Neural progenitor cell (in vitro differentiated cells): Measurements from ENCODE around the gene TRMT1. TPM values are rescaled to one million over a fixed set of nuclear protein-coding genes. Genes with fewer than 3 reads are reported as not detected.

Experiments
- DNase-seq: peaks from one replicate; pipeline ENCODE4 v3.0.0-alpha.2; 2016; ENCODE audit warnings: low spot score
- H2AFZ ChIP-seq: fragments of 200-600 bp; sonication (generic); replicated peaks from 2 replicates; pipeline ENCODE4 v1.6.1; 2016; ENCODE audit warnings: antibody characterized with exemption
- H3F3A ChIP-seq: fragments of 200-600 bp; sonication (generic); 2 replicates; pipeline ENCODE4 v1.6.1; 2016; ENCODE audit warnings: antibody characterized with exemption, low read depth
- H3K27ac ChIP-seq: fragments of 200-600 bp; sonication (generic); 2 replicates; pipeline ENCODE4 v1.5.1; 2016; ENCODE audit warnings: mild to moderate bottlenecking
- H3K27me3 ChIP-seq: fragments of 200-600 bp; sonication (generic); 2 replicates; pipeline ENCODE4 v1.6.1; 2016; ENCODE audit warnings: mild to moderate bottlenecking, moderate library complexity
- H3K36me3 ChIP-seq: fragments of 200-600 bp; sonication (generic); 2 replicates; pipeline ENCODE4 v1.5.1; 2016
- H3K4me1 ChIP-seq: fragments of 200-600 bp; sonication (generic); 2 replicates; pipeline ENCODE4 v1.6.1; 2016; ENCODE audit warnings: mixed run types
- H3K4me2 ChIP-seq: fragments of 200-600 bp; sonication (generic); 2 replicates; pipeline ENCODE4 v1.6.1; 2016
- H3K4me3 ChIP-seq: fragments of 200-600 bp; sonication (generic); 2 replicates; pipeline ENCODE4 v1.5.1; 2016
- H3K79me2 ChIP-seq: fragments of 200-600 bp; sonication (generic); 2 replicates; pipeline ENCODE4 v1.6.1; 2016; ENCODE audit warnings: low read depth
- H3K9ac ChIP-seq: fragments of 200-600 bp; sonication (generic); 2 replicates; pipeline ENCODE4 v1.6.1; 2016
- H3K9me3 ChIP-seq: fragments of 200-600 bp; sonication (generic); 2 replicates; pipeline ENCODE4 v1.5.1; 2016; ENCODE audit warnings: low read depth
- H4K20me1 ChIP-seq: fragments of 200-600 bp; sonication (generic); 2 replicates; pipeline ENCODE4 v1.6.1; 2016; ENCODE audit warnings: low read depth
- H3K27ac Mint-ChIP-seq: 3 replicates; pipeline ENCODE4 v1.8.0; 2021; ENCODE audit warnings: mixed read lengths
- H3K27me3 Mint-ChIP-seq: 2 replicates; pipeline ENCODE4 v1.8.0; 2022; ENCODE audit warnings: low read depth, mild to moderate bottlenecking, inconsistent platforms, moderate library complexity, mixed read lengths; ENCODE audit not compliant: insufficient read depth
- H3K36me3 Mint-ChIP-seq: 3 replicates; pipeline ENCODE4 v1.8.0; 2021; ENCODE audit warnings: mixed read lengths
- H3K4me1 Mint-ChIP-seq: 3 replicates; pipeline ENCODE4 v1.8.0; 2021; ENCODE audit warnings: mixed read lengths
- H3K4me3 Mint-ChIP-seq: 3 replicates; pipeline ENCODE4 v1.8.0; 2021; ENCODE audit warnings: mild to moderate bottlenecking, moderate library complexity, mixed read lengths
- H3K9me3 Mint-ChIP-seq: 3 replicates; pipeline ENCODE4 v1.8.0; 2020; ENCODE audit warnings: mixed read lengths
- CTCF ChIP-seq: fragments of 200-600 bp; sonication (generic); IDR thresholded peaks from 2 replicates; pipeline ENCODE4 v1.5.1; 2017; ENCODE audit warnings: antibody characterized with exemption, mild to moderate bottlenecking
- EZH2 ChIP-seq: fragments of 200-600 bp; sonication (generic); IDR thresholded peaks from 2 replicates; pipeline ENCODE4 v1.6.1; 2017; ENCODE audit warnings: antibody characterized with exemption, mild to moderate bottlenecking, moderate library complexity
- EZH2phosphoT487 ChIP-seq: fragments of 200-600 bp; sonication (generic); IDR thresholded peaks from 2 replicates; pipeline ENCODE4 v1.6.1; 2017; ENCODE audit warnings: antibody characterized with exemption
- total RNA-seq: library from RNA; depleted of rRNA; stranded (reverse); fragments of >200 nt; gene quantifications from 2 replicates; pipeline ENCODE4 v1.2.3, GENCODE V29; 2015; ENCODE audit warnings: low replicate concordance

Gene TRMT1
- total RNA-seq, 1 donor from 2014 or later, result 30.2 TPM

GRCh38 chr19:13092158-13092543 lies 24.4 kb downstream of the TRMT1 start:
- Histone ChIP-seq H2AFZ (no peak overlapping the region), H3K36me3 (no peaks in the 10 kb centered on the region), H3K27ac (no peak overlapping the region), H4K20me1 (peaks cover 9% of the 10 kb centered on the region), H3K4me1 (peaks cover 37% of the 10 kb centered on the region), H3K4me2 (peak overlapping the region; percentile 58), H3K9ac (no peak overlapping the region), H3K4me3 (no peak overlapping the region), H3K79me2 (no peaks in the 10 kb centered on the region), H3K27me3 (peaks cover 73% of the 10 kb centered on the region), H3F3A (peaks cover 30% of the 10 kb centered on the region), H3K9me3 (no peaks in the 10 kb centered on the region)
- Mint-ChIP-seq H3K9me3 (no peaks in the 10 kb centered on the region), H3K4me1 (peaks cover 39% of the 10 kb centered on the region), H3K4me3 (peak overlapping the region; percentile 35), H3K27ac (no peak overlapping the region), H3K27me3 (peaks cover 42% of the 10 kb centered on the region), H3K36me3 (no peaks in the 10 kb centered on the region)
- DNase-seq, result no peak
- TF ChIP-seq CTCF (no peak), EZH2phosphoT487 (no peak), EZH2 (no peak)

- H3K27ac ChIP-seq, result no peak overlapping the region
- H3K27me3 Mint-ChIP-seq, result peaks cover 37% of the 10 kb centered on the region
Observed at GRCh38 chr19:13091400-13092157, 25.0 kb downstream of the TRMT1 start.

GRCh38 chr19:13090511-13091231 lies 25.9 kb downstream of the TRMT1 start:
- Mint-ChIP-seq H3K27me3 (peaks cover 34% of the 10 kb centered on the region), H3K27ac (no peak overlapping the region), H3K36me3 (no peaks in the 10 kb centered on the region), H3K4me1 (peaks cover 32% of the 10 kb centered on the region), H3K9me3 (no peaks in the 10 kb centered on the region), H3K4me3 (no peak overlapping the region)
- peaks cover 15% of the 10 kb centered on the region for H3F3A ChIP-seq
- peaks cover 58% of the 10 kb centered on the region for H3K27me3 ChIP-seq
- no peak for TF ChIP-seq EZH2
- no peak for TF ChIP-seq CTCF
- no peak for TF ChIP-seq EZH2phosphoT487
- no peak overlapping the region for H2AFZ ChIP-seq
- no peak overlapping the region for H3K9ac ChIP-seq
- H3K4me3 ChIP-seq, result no peak overlapping the region
- no peaks in the 10 kb centered on the region for H3K36me3 ChIP-seq
- H4K20me1 ChIP-seq, result no peaks in the 10 kb centered on the region
- peaks cover 35% of the 10 kb centered on the region for H3K4me1 ChIP-seq
- DNase-seq, result no peak
- H3K27ac ChIP-seq, result no peak overlapping the region
- H3K4me2 ChIP-seq, result no peak overlapping the region
- H3K9me3 ChIP-seq, result no peaks in the 10 kb centered on the region
- no peaks in the 10 kb centered on the region for H3K79me2 ChIP-seq

More at GRCh38 chr19:13091400-13092157, 25.0 kb downstream of the TRMT1 start:
- H3K9me3 Mint-ChIP-seq, result no peaks in the 10 kb centered on the region
- H3K27me3 ChIP-seq, result peaks cover 68% of the 10 kb centered on the region
- peaks cover 36% of the 10 kb centered on the region for H3K4me1 ChIP-seq
- peak overlapping the region; percentile 72 for H3K27ac Mint-ChIP-seq
- H3K9ac ChIP-seq, result no peak overlapping the region
- H3K4me2 ChIP-seq, result peak overlapping the region; percentile 58
- peaks cover 3% of the 10 kb centered on the region for H4K20me1 ChIP-seq
- peaks cover 36% of the 10 kb centered on the region for H3K4me1 Mint-ChIP-seq
- peak; percentile 43 for TF ChIP-seq EZH2
- TF ChIP-seq CTCF, result no peak
- peak overlapping the region; percentile 65 for H3K4me3 Mint-ChIP-seq
- H3K79me2 ChIP-seq, result no peaks in the 10 kb centered on the region
- H3K36me3 Mint-ChIP-seq, result no peaks in the 10 kb centered on the region
- peaks cover 24% of the 10 kb centered on the region for H3F3A ChIP-seq
- no peak overlapping the region for H2AFZ ChIP-seq
- no peaks in the 10 kb centered on the region for H3K36me3 ChIP-seq
- peak; percentile 59 for DNase-seq
- no peaks in the 10 kb centered on the region for H3K9me3 ChIP-seq
- H3K4me3 ChIP-seq, result no peak overlapping the region
